Adipocyte (in vitro differentiated cells): Measurements from ENCODE around the gene LEAP2.

Source experiments
- DNase-seq: peaks from one replicate; pipeline ENCODE4 v3.0.0-alpha.2; 2015; ENCODE audit warnings: low read depth
- H3K27me3 ChIP-seq: replicated peaks from 2 replicates; pipeline ENCODE4 v1.7.0; 2013; ENCODE audit warnings: mild to moderate bottlenecking, low read length, moderate library complexity; ENCODE audit not compliant: control insufficient read depth, insufficient read depth
- H3K36me3 ChIP-seq: 2 replicates; pipeline ENCODE4 v1.7.0; 2013; ENCODE audit warnings: low read length, mild to moderate bottlenecking, moderate library complexity; ENCODE audit not compliant: control insufficient read depth, insufficient read depth, severe bottlenecking
- H3K4me1 ChIP-seq: 2 replicates; pipeline ENCODE4 v1.7.0; 2013; ENCODE audit warnings: mild to moderate bottlenecking, low read length, moderate library complexity; ENCODE audit not compliant: control insufficient read depth, insufficient read depth
- H3K4me3 ChIP-seq: 2 replicates; pipeline ENCODE4 v1.7.0; 2013; ENCODE audit warnings: mild to moderate bottlenecking, low read length, moderate library complexity
- H3K9ac ChIP-seq: 2 replicates; pipeline ENCODE4 v1.7.0; 2013; ENCODE audit warnings: mild to moderate bottlenecking, low read length, moderate library complexity
- H3K9me3 ChIP-seq: 2 replicates; pipeline ENCODE4 v1.7.0; 2013; ENCODE audit warnings: mild to moderate bottlenecking, low read length, moderate library complexity; ENCODE audit not compliant: control insufficient read depth

Gene LEAP2

GRCh38 chr5:132909702-132910101 is 36.2 kb downstream of the LEAP2 start:
- DNase-seq: no peak
- H3K4me3 ChIP-seq: no peak overlapping the region
- peaks cover 52% of the 10 kb centered on the region for H3K36me3 ChIP-seq
- no peaks in the 10 kb centered on the region for H3K9me3 ChIP-seq
- no peaks in the 10 kb centered on the region for H3K27me3 ChIP-seq
- H3K9ac ChIP-seq: no peak overlapping the region
- H3K4me1 ChIP-seq: no peaks in the 10 kb centered on the region

- no peaks in the 10 kb centered on the region for H3K9me3 ChIP-seq
- H3K9ac ChIP-seq: no peak overlapping the region
These were observed 42.2 kb downstream of the LEAP2 start for GRCh38 chr5:132915681-132916080.

GRCh38 chr5:132916086-132916485 is 42.6 kb downstream of the LEAP2 start:
- H3K9ac ChIP-seq: no peak overlapping the region
- no peaks in the 10 kb centered on the region for H3K27me3 ChIP-seq
- H3K36me3 ChIP-seq: peaks cover 59% of the 10 kb centered on the region
- no peaks in the 10 kb centered on the region for H3K9me3 ChIP-seq
- H3K4me1 ChIP-seq: no peaks in the 10 kb centered on the region
- DNase-seq: no peak
- H3K4me3 ChIP-seq: no peak overlapping the region

More at GRCh38 chr5:132915681-132916080, 42.2 kb downstream of the LEAP2 start:
- no peak for DNase-seq
- Histone ChIP-seq H3K4me1 (no peaks in the 10 kb centered on the region), H3K36me3 (peaks cover 60% of the 10 kb centered on the region), H3K4me3 (no peak overlapping the region), H3K27me3 (no peaks in the 10 kb centered on the region)
